ENCODE results near the gene TAOK2.

The TAOK2 gene

DNA sequence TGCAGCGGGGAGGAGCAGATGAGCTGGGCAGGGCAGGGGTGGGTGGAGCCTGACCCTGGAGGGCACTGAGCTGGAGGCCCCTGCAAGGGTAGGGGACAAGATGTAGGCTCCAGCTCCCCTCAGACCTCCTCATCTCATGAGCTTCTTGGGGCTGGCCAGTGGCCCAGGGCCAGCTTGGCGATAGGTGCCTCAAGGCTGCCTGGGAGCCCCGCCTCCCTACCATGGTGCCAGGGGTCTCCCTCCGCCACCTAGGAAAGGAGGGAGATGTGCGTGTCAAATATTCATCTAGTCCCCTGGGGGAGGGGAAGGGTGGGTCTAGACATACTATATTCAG is 17.9 kb downstream of the TAOK2 start:
- no peak for DNase-seq (ENCODE audit: low read depth)
- TF ChIP-seq, protein P1, sequence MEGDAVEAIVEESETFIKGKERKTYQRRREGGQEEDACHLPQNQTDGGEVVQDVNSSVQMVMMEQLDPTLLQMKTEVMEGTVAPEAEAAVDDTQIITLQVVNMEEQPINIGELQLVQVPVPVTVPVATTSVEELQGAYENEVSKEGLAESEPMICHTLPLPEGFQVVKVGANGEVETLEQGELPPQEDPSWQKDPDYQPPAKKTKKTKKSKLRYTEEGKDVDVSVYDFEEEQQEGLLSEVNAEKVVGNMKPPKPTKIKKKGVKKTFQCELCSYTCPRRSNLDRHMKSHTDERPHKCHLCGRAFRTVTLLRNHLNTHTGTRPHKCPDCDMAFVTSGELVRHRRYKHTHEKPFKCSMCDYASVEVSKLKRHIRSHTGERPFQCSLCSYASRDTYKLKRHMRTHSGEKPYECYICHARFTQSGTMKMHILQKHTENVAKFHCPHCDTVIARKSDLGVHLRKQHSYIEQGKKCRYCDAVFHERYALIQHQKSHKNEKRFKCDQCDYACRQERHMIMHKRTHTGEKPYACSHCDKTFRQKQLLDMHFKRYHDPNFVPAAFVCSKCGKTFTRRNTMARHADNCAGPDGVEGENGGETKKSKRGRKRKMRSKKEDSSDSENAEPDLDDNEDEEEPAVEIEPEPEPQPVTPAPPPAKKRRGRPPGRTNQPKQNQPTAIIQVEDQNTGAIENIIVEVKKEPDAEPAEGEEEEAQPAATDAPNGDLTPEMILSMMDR (IDR thresholded peaks at IDR 0.05; ENCODE audit: low read depth, low read length, missing control alignments) = no peak
- H3K4me3 ChIP-seq (ENCODE audit: low read depth, low read length) = no peak overlapping the region
- in situ Hi-C loops (cut with HindIII; ENCODE audit: low sequenced_read_pairs) = no loop called here

- TF ChIP-seq, protein P1 (IDR thresholded peaks at IDR 0.05; ENCODE audit: low read depth, low read length, missing control alignments) = no peak
- in situ Hi-C loops (cut with HindIII; ENCODE audit: low sequenced_read_pairs) = no loop called here
- peak; percentile 49 for DNase-seq (ENCODE audit: low read depth)
- no peak overlapping the region for H3K4me3 ChIP-seq (ENCODE audit: low read depth, low read length)
These were observed 18.8 kb downstream of the TAOK2 start for GRCh38 chr16:29992344-29992967.

DNA sequence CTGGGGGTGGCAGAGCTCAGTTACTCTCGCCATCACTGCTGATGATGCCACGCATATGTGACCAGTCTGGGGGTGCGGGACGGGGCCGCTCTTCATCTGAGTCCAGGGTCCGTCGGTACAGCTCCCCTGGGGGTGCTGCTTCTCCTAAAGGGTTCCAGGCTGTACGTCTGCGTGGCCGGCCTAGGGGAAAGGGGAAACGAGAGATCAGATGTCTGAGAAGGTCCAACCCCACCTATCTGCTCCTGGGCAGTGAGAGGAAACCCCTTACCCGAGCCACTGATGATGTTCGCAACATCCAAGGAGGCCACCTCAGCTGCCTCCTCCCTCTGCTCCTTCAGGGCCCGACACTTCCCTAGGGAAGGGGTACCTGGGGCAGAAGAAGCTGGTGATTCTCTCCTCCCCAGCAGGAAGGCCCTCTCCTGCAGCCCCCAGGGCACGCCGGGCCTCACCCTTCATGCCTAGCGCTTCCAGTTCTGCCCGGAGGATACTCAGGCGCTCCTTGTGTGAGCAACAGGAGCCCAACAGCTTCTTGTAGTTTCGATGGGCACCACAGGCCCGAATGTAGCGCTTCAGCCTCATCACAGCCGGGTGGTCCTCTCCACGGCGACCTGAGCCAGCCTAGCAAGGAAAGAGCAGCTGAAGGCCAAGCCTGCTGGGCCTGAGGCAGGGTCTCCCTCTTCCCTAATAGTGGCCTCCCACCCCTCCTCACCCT is 19.7 kb downstream of the TAOK2 start:
- H3K4me3 ChIP-seq (ENCODE audit: low read depth, low read length) = no peak overlapping the region
- in situ Hi-C loops (cut with HindIII; ENCODE audit: low sequenced_read_pairs) = no loop called here
- TF ChIP-seq, protein P1 (IDR thresholded peaks at IDR 0.05; ENCODE audit: low read depth, low read length, missing control alignments) = no peak
- no peak for DNase-seq (ENCODE audit: low read depth)

DNA sequence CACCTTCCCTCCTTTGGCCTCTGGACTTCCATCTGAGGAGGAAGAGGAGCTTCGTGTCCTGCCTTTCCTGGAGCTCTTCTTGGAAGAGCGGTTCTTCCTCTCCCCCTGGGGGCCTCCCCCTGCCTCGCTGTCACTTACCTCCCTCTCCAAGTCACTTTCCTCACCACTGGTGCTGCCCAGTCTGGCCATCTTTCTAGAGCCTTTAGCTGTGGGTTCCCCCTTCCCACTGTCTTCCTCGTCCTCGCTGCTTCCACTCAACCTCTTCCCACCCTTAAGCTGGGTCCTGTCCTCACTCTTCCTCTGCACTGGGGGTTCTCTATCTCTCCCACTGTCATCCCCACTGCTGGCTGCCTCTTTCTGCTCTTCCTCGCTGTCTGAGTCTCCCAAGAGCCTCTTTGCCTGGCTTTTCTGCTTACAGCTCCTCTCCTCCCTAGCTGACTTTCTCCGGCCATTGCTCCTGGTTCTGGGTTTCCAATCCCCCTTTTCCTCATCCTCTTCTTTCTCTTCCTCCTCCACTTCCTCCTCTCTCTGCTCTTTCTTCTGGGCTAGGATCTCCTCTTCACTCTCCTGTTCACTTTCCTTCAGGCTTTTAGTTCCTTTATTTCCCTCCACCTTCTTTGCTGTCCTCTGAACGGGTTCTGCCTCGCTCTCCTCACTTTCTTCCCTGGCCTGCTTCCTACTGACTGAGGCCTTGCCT is 20.4 kb downstream of the TAOK2 start:
- TF ChIP-seq, protein P1 (IDR thresholded peaks at IDR 0.05; ENCODE audit: low read depth, low read length, missing control alignments) = no peak
- no peak overlapping the region for H3K4me3 ChIP-seq (ENCODE audit: low read depth, low read length)
- DNase-seq (ENCODE audit: low read depth) = no peak
- in situ Hi-C loops (cut with HindIII; ENCODE audit: low sequenced_read_pairs) = no loop called here

- H3K4me3 ChIP-seq (ENCODE audit: low read depth, low read length) = peak overlapping the region; percentile 93
- DNase-seq (ENCODE audit: low read depth) = no peak
- TF ChIP-seq, protein P1 (IDR thresholded peaks at IDR 0.05; ENCODE audit: low read depth, low read length, missing control alignments) = no peak
- in situ Hi-C loops (cut with HindIII; ENCODE audit: low sequenced_read_pairs) = no loop called here
These were observed 21.1 kb downstream of the TAOK2 start for GRCh38 chr16:29994600-29995323.

DNA sequence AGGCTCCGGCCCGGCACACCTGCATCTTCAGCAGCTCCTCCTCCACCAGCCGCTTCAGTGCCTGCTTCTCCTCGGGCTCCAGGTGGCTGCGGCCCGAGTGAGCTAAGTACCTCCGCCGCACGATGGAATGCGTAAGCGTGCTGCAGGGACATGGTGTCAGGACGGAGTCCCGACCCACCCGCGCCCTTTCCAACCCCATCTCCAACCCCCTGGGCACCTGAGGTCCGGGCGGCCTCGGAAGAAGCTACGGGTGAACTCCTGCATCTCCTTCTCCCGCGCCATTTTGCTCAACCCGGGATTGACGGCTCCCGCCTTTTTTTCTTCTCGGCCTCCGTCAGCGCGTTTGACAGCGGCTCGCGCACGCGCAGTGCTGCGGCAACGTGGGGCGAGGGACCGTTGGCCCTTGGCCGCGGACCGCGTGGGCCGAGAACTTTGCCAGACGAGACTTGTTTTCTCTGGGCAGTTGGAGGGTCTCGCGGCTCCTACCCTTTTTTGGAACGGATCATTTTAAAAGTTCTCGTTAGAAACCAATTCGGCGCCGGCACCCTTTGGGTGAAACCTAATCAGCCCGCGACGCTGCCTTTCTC is 21.7 kb downstream of the TAOK2 start, which contains the start of gene HIRIP3:
Gene HIRIP3 (minus strand): TSS at position 294 of the 587 bp plus-strand sequence. CDS start 12 bp downstream, at position 282.
- DNase-seq (ENCODE audit: low read depth) = peak; percentile 39
- H3K4me3 ChIP-seq (ENCODE audit: low read depth, low read length) = peak within 1 kb of the TSS; percentile 93
- in situ Hi-C loops (cut with HindIII; ENCODE audit: low sequenced_read_pairs) = no loop called here
- TF ChIP-seq, protein P1 (IDR thresholded peaks at IDR 0.05; ENCODE audit: low read depth, low read length, missing control alignments) = no peak

Data from astrocyte of the cerebellum (primary cell).